GM21619 (cell line): ENCODE data around the gene RALGPS1.

Experiments used
- ATAC-seq: cut with Tn5 transposase; IDR thresholded peaks from one replicate; pipeline ENCODE4 v1.9.1; 2021; ENCODE audit not compliant: unreplicated experiment

RALGPS1 gene

DNA sequence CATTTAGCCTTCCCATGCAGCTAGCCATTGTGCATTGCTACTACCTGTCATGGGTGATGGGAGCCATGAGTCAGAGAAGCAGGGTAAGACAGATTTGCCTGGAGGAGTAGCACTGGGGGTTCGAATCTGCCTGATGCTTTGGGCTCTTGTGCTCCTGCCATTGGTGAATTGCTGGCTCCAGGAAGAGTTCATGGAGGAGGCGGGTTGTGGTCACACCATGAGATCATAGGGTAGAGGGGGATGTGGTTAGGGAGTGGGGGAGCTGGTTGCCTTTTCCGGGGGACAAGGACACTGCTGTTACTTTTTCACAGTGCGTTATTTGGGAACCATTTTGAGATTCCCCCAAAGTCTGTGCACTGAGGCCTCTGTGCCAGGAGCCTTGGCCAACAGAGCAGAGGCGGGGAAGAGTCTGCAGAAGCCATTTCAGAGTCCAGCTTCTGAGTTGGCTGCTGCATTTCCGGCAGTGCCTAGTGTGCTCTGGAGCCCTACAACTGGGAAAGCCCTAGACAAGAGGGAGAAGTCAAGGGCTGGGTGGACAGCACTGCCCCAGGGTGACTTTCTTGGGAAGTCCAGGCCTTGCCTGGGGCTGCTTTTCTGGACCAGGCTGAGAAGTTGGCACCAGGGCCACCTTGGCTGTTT lies 201.6 kb downstream of the RALGPS1 start:
- ATAC-seq = no peak

DNA sequence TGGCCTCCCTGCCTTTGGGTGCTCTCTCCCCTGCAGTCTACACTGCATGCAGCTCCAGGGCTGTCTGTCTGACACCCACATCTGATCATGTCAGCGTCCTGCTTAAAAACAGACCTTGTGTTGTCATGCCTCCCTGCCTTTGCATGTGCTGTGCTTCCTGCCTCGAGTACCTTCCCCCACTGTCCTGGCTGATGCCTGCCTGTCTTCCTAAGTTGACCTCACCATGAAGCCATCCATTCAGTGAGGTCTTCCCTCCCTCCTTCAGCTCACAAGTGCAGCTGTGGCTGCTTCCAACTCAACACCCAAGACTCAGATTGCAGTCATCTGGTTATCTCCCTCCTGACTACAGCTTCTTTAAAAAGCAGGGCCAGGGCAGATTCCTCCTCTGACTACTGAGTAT lies 202.4 kb downstream of the RALGPS1 start:
- ATAC-seq = no peak

DNA sequence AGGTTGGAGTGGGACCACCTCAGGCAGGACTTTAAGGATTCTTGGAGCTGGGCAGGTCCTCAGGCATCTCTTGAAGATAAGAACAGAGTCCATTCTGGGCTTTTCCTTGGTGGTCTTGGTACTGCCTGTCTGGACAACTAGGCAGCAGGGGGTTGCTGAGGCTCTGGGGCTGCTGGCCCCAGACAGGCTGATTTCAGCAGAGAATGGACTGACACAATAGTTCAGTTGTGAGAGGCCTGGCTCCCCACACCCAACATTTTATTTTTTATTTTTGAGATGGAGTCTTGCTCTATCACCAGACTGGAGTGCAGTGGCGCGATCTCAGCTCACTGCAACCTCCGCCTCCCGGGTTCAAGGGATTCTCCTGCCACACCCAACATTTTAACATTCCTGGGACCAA lies 203.2 kb downstream of the RALGPS1 start:
- ATAC-seq = no peak

DNA sequence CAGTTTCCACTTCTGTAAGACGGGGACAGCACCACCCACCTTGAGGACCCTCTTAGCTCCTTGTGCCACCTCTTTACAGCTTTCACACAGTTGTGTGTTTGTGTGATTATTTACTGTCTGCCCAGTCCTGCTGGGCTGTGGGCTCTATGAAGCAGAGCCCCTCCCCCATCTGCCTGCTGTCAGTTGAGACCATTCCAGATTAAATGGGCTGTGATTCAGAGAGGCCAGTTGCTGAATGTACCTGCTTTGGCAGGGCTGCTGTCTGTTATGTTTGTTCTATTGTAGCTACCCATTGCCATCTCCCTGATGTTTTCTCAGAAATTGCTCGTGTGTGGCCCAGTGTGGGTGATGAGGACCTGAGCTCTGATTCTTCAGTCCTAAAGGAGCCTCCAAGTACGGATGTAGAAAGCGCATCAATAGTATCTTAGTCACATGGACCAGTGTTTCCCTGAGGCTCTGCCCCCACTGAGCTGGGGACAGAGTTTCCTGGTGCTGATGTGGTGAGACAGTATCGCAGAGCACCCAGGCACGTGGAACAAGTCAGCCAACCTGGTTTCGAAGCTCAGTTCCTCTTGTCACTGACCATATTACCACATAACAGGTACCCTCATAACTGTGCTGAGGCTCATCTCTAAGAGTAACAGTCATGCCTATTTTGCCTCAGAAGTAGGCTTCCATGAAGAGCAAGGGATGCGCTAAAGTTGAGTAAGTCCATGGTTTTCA lies 204.2 kb downstream of the RALGPS1 start:
- no peak for ATAC-seq

DNA sequence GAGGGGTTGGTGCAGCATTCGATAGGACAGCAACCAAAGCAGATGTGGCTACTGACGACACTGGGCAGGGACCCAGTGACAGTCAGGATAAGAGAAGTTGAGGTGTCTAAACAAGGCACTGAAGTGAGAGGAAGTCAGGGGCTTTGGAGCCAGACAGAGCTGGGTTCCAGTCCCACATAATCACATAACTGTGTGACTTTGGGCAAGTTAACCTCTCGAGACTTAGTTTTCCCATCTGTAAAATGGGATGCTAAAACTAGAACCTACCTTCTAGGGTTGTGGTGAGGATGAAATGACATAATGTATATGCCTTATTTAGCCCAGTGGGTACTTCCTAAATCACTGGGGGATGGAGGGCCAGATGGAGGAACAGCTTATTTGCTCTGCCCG lies 204.7 kb downstream of the RALGPS1 start:
- no peak for ATAC-seq

DNA sequence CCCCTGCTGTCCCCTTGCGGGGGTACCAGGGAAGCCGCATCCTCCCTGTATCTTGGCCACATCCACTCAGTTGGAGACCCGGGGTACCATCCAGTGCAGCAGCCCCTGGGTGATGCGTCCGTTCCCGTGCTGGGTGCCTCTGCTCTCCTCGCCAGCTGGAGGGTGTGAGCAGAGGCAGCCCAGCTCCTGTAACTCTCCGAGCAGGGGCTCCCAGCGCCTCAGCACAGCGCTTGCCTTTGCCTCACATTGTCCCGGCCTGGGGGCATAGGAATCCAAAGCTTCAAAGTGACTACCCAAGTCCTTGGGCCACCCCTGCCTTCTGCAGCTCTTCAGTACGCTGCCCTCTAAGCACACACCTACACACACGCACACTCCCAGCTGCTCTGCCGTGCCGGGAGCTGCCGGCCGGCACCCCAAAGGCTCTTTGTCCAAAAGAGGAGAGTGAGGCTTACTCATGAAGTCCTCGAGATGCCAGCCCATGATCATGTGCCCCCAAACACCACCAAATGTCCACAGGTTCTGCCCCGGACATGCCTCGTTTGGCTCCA lies 207.1 kb downstream of the RALGPS1 start:
- no peak for ATAC-seq

DNA sequence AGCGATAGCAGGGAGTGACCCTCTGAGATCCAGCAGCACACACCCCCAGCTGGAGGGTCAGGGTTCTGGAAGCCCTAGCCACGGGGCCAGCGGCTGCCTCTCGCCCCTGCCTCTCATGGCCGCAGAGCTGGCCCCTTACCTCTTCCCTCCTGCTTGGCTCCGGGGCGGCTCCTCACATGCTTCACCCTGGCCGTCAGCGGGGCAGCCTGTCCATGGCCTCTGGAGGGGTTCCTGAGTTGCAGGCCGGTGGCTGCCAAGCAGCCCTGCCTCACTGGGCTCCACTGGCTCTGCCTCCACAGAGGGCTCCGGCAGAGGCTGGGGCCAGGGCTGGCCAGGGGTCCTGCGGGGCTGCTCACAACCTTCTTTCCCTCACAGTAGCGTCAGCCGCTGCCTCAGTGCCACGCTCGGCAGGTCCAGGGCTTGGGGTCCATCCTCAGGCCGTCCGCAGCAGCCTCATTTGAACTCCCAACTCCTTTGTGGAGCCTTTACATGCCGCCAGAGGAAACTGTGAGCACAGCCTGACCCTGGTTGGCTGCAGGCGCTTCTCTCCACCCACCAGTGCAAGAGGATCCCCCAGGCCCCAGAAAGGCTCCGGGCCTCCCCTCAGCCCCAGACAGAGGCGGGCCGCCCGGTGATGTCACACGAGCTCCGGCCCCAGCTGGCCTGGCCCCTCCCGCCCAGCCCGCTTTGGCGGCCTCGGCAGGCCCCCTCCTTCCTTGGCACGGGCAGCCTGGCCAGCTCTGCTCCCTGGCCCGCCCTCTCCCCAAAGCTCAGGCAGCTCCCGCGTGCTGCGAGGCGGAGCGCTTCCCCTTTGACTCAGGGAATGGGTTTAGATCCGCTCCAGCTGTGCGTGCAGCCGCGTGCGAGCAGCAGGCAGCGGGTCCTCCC lies 207.8 kb downstream of the RALGPS1 start, which contains the start of gene ANGPTL2:
TSS of gene ANGPTL2 (minus strand) at position 460 of the 888 bp plus-strand sequence. CDS start 13,904 bp downstream, outside the sequence.
- ATAC-seq = no peak

DNA sequence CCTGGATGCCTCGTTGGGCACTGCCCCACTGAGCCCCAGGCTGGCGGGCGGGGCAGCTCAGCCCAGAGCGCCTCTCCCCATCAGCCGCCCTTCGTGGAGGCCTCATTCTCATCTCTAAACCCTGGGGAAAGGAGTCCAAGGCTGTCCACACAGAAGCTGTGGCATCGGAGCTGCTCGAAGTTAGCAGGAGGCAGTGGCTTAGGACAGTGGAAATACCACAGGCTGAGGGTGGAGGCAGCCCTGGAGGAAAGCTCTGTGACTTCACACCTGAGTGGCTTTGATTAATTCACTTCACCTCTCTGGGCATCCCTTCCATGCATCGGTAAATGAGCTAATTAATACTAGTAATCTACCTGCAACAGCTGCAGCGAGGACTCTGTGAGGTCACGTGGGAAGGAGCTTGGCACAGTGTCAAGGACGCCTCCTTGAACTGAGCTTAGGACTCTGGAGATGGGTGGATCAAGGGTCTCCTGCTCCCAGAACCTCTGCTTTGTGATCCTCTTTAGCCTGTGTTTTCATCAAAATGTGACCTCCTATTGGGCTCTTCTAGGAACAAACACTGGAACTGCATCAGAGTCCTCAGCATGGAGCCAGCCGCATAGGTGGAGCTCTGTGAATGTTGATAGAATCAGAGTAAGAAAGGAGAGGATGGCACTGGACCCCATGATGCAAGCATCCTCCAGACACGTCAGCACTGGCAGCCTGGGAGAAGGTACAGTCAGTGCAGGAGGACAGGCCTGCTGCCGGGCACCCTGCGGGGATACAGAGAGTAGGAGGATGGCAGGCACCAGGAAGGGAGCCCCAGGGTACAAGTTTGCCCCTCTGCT lies 208.7 kb downstream of the RALGPS1 start:
- ATAC-seq = no peak

DNA sequence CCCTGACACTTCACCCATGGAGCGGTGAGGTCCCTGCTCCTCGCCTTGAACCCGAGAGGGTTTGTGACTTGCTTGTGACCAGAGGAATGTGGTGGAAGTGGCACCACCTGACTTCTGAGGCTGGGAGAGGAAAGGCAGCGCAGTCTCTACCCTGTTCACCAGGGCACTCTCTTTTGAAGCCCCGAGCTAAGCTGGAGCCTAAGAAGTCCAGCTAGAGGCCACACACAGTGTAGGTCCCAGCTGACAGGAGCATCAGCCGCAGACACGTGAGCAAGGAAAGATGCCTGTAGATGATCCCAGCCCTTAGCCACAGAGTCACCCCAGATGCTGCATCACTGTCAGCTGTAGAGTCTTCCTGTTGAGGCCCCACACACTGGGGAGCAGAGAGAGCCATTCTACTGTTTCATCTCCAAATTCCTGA lies 209.5 kb downstream of the RALGPS1 start:
- ATAC-seq = no peak

DNA sequence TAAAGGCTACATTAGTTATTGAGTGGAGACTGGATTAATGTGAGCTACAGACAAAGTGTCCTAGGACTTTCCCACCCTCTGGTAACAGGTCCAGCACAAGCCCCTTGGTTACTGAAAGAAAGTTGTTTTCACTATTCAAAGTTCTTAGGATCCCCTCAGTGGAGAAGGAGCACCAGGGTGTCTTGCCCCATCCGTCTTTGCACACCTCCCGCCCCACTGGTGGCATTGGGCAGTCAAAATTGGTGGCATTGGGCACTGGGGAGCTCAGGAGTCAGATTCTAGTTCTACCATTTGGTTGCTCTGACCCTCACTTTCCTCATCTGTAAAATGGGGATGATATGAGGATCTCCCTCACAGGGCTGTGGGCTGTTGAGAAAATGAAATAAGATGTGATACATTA lies 210.2 kb downstream of the RALGPS1 start:
- ATAC-seq = no peak

DNA sequence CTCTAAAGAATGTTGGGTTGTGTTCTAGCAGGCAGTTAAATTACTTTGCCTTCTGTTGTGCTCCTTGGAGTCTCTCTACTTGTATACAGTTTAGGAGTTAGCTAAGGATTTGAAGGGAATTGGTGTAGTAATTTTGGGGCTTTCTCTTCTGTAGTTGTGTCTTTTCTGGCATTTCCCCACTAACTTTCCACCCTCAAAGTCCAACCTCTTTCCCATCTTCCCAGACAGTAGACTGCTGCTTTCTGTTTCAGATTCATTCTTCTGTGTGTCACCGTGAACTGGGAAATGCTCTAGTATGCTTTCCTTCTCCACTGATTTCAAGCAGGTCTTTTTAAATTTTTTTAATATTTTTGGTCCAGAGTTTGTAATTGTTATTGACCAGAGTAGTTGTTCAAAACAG lies 212.4 kb downstream of the RALGPS1 start:
- ATAC-seq = no peak

DNA sequence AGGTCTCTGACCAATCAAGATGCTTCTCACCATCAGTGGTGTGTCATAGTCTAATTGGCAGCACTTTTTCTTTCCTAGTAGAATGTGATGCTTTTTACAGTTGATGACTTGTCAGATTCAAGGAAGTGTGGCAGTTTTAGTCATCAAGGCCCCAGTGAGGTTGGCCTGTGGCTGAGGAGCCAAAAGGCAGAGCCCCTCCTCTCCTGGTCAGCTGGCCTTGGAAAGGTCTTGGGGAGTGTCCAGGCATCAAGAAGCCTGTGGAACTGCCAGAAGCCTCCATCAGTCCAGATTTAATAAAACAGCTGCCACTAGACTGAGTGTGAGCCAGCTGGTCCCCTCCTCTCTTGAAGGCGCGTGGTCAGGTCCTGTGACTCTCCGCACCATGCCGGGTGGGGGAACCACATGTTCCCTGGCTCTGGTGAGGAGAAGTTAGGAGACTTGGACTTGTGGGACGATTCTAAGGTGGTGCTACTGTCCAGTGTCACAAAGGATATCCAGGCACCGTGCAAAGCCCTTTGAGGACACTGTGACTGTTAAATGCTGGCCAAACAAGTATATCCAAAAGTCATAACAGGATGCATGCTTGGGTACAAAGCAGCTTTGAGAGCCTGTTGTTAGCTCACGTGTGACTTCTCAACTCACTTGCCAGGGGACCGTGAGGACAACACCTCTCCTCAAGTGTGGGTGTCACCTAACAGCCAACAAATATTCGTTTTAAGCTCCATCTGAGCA lies 213.9 kb downstream of the RALGPS1 start:
- no peak for ATAC-seq

DNA sequence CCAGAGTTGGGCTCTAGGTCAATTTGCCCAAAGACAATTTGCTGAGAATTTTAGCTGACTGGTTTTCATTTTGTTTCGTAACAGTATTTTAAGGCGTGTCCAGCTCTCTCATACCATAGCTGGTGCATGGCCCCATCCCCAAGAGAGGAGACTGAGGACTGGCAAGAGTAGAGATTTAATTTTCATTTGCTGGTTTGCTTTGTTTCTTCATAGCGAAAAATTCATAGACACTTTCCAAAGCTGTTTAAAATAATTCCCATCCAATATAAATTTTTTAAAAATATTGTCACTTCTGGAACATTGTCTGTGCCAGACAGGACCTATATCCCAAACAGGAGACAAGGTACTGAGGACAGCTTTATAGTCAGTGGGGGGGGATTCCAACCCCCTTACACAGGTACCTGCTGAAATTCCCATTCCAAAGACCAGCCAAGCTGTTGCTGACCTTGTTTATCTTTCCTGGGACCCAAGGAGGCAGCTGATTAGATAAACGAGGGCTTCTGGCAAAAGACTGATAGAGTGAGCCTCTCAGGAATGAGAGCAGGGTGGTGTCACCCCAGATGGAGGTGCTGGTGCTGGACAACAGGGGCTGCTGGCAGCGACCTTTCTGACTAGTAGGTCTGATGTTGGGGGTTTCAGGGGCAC lies 214.6 kb downstream of the RALGPS1 start:
- ATAC-seq = no peak

DNA sequence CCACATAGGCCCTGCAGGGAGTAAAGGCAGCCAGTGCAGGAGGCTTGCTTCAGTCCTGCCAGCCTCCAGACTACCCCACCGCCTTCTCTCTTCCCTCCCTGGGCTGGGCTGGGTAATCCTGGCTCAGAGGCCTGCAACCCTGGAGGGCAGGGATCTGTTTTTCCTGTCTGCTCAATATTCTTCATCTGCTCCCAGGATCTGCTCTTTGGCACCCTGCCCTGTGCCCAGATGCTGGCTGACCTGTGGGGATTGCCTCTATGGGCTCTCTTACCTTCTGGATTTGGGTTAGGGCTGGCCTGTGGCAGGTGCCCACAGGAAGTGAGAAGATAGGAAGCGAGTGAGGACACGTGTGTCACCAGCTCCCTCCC lies 215.1 kb downstream of the RALGPS1 start:
- no peak for ATAC-seq

DNA sequence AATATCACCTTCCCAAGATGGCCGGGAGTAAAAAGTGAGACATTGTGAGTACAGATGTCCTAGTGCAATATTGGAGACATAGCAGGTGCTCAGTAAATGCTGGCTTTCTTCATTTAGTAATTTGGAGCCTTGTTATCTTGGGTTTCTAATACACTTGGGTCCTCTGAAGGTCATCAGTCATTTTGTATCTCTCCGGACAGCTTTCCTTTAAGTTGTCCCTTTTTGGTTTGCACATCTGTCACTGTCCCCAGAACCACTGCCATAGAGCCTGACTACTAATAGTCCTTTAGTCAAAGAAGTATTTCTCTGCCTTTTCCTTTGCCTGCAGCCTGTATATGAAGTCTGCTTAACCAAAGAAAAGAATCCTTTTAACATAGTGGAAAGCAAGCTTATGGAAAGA lies 215.7 kb downstream of the RALGPS1 start:
- ATAC-seq = no peak

DNA sequence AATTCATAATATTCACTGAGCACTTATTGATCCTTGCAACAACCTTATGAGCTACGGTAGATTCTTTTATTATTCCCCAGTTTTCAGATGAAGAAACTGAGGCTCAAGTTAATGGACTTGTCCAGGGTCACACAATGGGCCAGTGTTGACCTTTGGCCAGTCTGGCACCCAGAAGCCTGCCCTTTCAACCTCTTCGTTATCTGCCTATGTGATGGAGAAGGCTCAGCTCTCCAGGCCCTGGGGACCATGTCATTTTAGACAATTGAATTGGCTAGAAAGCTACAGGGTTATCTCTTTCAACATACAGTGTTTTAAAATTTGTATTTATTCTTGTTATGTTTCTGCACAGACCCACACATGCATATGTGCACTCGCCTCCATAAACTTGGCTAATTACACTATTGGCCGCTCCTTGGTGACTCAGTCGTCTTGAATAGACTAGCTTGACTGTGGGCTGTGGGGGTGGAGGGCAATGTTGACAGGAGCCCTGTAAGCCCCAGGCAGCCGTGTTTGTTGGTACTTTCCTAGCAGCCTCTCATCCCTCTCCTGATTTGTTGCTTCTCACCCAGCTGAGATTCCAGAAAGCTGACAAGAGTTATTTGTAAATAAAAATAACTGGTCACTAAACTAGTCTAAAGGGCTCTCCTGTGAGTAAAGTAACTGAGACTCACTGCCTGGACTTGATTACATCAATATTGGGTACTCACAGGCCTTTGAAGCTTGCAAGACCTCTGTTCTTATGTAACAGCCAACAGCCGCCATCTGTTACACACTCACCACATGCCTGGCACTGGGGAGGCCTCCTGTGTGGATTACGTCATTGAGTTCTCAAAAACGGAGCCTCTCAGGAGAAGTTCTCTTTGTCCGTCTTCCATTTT lies 216.3 kb downstream of the RALGPS1 start:
- ATAC-seq = no peak

DNA sequence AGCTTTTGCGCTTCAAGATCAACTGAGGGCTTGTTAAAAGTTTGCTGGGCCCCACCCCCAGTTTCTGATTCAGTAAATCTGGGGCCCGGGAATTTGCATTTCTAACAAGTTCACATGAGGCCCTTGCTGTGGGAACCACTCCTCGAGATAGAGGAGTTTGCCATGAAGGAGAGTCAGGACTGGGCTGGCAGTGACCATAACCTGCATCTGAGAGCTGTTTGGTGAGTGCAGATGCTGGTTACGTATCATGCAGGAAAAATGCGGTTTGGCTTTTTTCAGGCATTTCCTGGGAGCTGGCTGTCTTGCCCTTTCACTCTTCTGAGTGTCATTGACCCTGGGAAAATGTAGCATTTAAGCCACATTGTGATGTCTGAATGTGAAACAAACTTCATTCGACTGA lies 217.3 kb downstream of the RALGPS1 start:
- no peak for ATAC-seq

DNA sequence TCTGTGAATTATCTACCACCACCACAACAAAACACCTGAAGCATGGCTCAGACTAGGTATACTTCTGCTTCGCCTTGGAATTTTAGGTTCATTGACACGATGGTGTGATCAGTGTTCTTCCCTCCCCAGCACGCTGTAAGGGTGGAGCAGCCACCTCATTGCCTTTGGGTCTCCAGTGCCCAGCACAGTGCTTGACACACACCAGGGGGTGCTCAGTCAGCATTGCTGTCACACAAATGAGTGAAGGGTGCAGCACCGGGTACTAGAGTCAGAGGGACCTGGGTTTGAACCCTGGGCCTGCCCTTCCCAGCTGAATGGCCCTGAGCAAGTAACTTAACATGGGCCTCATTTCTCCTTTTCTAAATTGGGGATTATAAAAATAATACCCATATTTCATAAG lies 217.8 kb downstream of the RALGPS1 start:
- ATAC-seq = no peak
